Esophagus squamous epithelium (tissue), 5 donors: ENCODE measurements around the gene RSPH6A. TPM values are rescaled to one million over a fixed set of nuclear protein-coding genes. Genes with fewer than 3 reads are reported as not detected.

Source experiments
- DNase-seq: peaks from one replicate; lab custom pipeline; 2025; lab: John Stamatoyannopoulos, UW
- H3K27ac ChIP-seq, 4 donors: fragments of 200-600 bp; sonication (generic); one replicate each; pipeline ENCODE4 v1.5.1; 2016 to 2019; ENCODE audit warnings: mild to moderate bottlenecking in 1 of 4
- H3K27me3 ChIP-seq, 4 donors: fragments of 200-600 bp; sonication (generic); 1 replicate in 3 of 4; 2 replicates in 1 of 4; pipeline versions ENCODE4 v1.5.1 to v1.6.0; 2017 to 2021; ENCODE audit warnings: antibody characterized with exemption in 1 of 4
- H3K36me3 ChIP-seq, 3 donors: fragments of 200-600 bp; sonication (generic); one replicate each; pipeline ENCODE4 v1.5.1; 2016 to 2019
- H3K4me1 ChIP-seq, 3 donors: fragments of 200-600 bp; sonication (generic); one replicate each; pipeline ENCODE4 v1.5.1; 2017 to 2019
- H3K4me3 ChIP-seq, 4 donors: fragments of 200-600 bp; sonication (generic); 1 replicate in 3 of 4; 2 replicates in 1 of 4; pipeline ENCODE4 v1.5.1; 2016 to 2019; ENCODE audit warnings: mild to moderate bottlenecking in 2 of 4, moderate library complexity in 1 of 4
- H3K9me3 ChIP-seq, 3 donors: fragments of 200-600 bp; sonication (generic); one replicate each; pipeline ENCODE4 v1.5.1; 2016 to 2019
- POLR2A ChIP-seq, 4 donors: fragments of 450-650 bp; IDR thresholded peaks; one replicate each; pipeline ENCODE4 v1.6.1; 2017; ENCODE audit warnings: antibody characterized with exemption in 4 of 4, mild to moderate bottlenecking in 4 of 4, moderate library complexity in 3 of 4
- WGBS, 2 donors: methylation state at CpG; one replicate each; pipeline ENCODE4 v1.1.5; 2018; 5-methylcytosine and 5-hydroxymethylcytosine counted together
- intact Hi-C: fragments of 100-400 bp; cut with DNase I; formaldehyde crosslinking; loops from one replicate; pipeline ENCODE4 v1.15.0; 2022
- total RNA-seq, 4 donors: library from RNA; depleted of rRNA; stranded (reverse); fragments of >200 nt; gene quantifications; one replicate each; pipeline ENCODE4 v1.1.0, GENCODE V29; 2016
- TF ChIP-seq, protein P1 (sequence below), 6 experiments: fragments of 450-650 bp in 4 of 6; fragments of 200-600 bp in 2 of 6; sonication (generic) in 2 of 6; IDR thresholded peaks; one replicate each; pipeline ENCODE4 v1.5.1; 2016 to 2019; ENCODE audit warnings: antibody characterized with exemption in 6 of 6, mild to moderate bottlenecking in 4 of 6, moderate library complexity in 4 of 6
- donor health status: DM: yes; HTN: yes; CAD: no.

RSPH6A gene
- total RNA-seq, 4 donors from 2014 or later = 0.19 TPM; not detected in 3

- peaks cover 21 to 45% (median 30%) of the 10 kb centered on the region in 3 donors for H3K4me1 ChIP-seq
- H3K36me3 ChIP-seq = peaks cover 3 to 15% (median 4%) of the 10 kb centered on the region in 3 donors
- no peak for DNase-seq
- H3K9me3 ChIP-seq = no peaks in the 10 kb centered on the region
- H3K4me3 ChIP-seq = no peak overlapping the region
- H3K27ac ChIP-seq = no peak overlapping the region
- 44 to 45% methylated on average over 1 of the region's 2 CpGs for whole genome bisulfite sequencing, 2 donors
- no peak for TF ChIP-seq POLR2A (IDR thresholded peaks at IDR 0.05)
- TF ChIP-seq, protein P1, sequence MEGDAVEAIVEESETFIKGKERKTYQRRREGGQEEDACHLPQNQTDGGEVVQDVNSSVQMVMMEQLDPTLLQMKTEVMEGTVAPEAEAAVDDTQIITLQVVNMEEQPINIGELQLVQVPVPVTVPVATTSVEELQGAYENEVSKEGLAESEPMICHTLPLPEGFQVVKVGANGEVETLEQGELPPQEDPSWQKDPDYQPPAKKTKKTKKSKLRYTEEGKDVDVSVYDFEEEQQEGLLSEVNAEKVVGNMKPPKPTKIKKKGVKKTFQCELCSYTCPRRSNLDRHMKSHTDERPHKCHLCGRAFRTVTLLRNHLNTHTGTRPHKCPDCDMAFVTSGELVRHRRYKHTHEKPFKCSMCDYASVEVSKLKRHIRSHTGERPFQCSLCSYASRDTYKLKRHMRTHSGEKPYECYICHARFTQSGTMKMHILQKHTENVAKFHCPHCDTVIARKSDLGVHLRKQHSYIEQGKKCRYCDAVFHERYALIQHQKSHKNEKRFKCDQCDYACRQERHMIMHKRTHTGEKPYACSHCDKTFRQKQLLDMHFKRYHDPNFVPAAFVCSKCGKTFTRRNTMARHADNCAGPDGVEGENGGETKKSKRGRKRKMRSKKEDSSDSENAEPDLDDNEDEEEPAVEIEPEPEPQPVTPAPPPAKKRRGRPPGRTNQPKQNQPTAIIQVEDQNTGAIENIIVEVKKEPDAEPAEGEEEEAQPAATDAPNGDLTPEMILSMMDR (IDR thresholded peaks at IDR 0.05) = no peak
- intact Hi-C loops = no loop called here
- H3K27me3 ChIP-seq = no peaks in the 10 kb centered on the region
These were observed 20.5 kb downstream of the RSPH6A start for GRCh38 chr19:45794627-45795026.

- H3K27me3 ChIP-seq = no peaks in the 10 kb centered on the region
- H3K4me1 ChIP-seq = peaks cover 16 to 38% (median 23%) of the 10 kb centered on the region in 3 donors
- H3K36me3 ChIP-seq = peaks cover 4 to 22% (median 9%) of the 10 kb centered on the region in 3 donors
- no peak overlapping the region for H3K27ac ChIP-seq
- no peak overlapping the region for H3K4me3 ChIP-seq
- DNase-seq = no peak
- WGBS, 2 donors = 43 to 59% methylated on average over 6 of the region's 6 CpGs
- TF ChIP-seq, protein P1 (IDR thresholded peaks at IDR 0.05) = no peak
- TF ChIP-seq POLR2A (IDR thresholded peaks at IDR 0.05) = no peak
- intact Hi-C loops = no loop called here
- H3K9me3 ChIP-seq = no peaks in the 10 kb centered on the region
These were observed 21.2 kb downstream of the RSPH6A start for GRCh38 chr19:45793876-45794275.

- peak overlapping the region in 2 of 4 donors; percentile 16 to 93 for H3K27ac ChIP-seq
- TF ChIP-seq, protein P1 (IDR thresholded peaks at IDR 0.05) = no peak
- no peak for TF ChIP-seq POLR2A (IDR thresholded peaks at IDR 0.05)
- peak overlapping the region in 2 of 4 donors; percentile 88 to 92 for H3K4me3 ChIP-seq
- peaks cover 4 to 29% (median 15%) of the 10 kb centered on the region in 3 donors for H3K36me3 ChIP-seq
- 31 to 39% methylated on average over 3 of the region's 3 CpGs for WGBS, 2 donors
- intact Hi-C loops = no loop called here
- H3K9me3 ChIP-seq = no peaks in the 10 kb centered on the region
- DNase-seq = no peak
- no peaks in the 10 kb centered on the region for H3K27me3 ChIP-seq
- peaks cover 16 to 31% (median 18%) of the 10 kb centered on the region in 3 donors for H3K4me1 ChIP-seq
These were observed 21.9 kb downstream of the RSPH6A start for GRCh38 chr19:45793178-45793564.

DNA sequence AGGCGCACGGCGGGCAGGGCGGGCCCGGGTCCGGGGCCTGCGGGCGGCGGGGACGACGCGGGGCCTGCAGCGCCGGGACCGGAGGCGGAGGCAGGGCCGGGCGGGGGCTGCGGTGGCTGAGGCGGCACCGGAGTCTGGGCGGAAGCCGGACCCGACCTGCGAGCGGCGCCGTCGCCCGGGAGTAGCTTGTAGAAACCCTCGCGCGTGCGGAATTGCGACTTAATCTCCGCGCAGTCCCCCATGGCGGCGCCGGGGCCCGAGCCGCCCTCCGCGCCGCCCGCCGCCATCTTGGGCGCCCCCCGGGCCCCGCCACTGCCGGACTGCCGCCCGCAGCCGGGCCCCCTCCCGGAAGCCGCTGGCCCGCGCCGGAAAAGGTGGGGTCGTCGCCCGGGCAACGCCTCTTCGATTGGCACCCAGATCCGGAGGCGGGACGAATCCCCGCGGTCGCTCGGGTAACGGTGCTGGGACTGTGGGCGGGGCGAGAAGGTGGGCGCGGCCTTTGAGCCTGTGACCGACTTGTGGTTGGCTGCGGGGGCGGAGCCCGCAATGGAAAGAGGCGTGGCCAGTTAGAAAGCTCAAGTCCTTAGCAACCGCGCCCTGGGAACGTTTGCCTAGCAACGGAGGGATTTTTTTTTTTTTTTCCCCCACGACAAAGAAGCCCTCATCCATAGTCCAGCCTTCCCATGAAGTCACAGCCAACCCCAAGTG, 22.5 kb downstream of the RSPH6A start, which contains the start of gene DMWD:
TSS of gene DMWD (minus strand) at position 376 of the 708 bp plus-strand sequence. CDS start at position 287, 89 bp downstream.
- Histone ChIP-seq H3K4me1 (peaks cover 16 to 29% (median 18%) of the 10 kb centered on the region in 3 donors), H3K27ac (peak within 1 kb of the TSS; percentile 75 to 93 (median 86)), H3K27me3 (no peaks in the 10 kb centered on the region), H3K4me3 (peak within 1 kb of the TSS; percentile 44 to 92 (median 82)), H3K9me3 (no peaks in the 10 kb centered on the region), H3K36me3 (peaks cover 4 to 35% (median 19%) of the 10 kb centered on the region in 3 donors)
- peak; percentile 84 for DNase-seq
- TF ChIP-seq POLR2A (IDR thresholded peaks at IDR 0.05) = peak in 2 of 4 donors; percentile 54 to 58
- TF ChIP-seq, protein P1 (IDR thresholded peaks at IDR 0.05) = peak in 4 of 6 experiments; percentile 4 to 21 (median 14)
- intact Hi-C loops = no loop called here
- 0 to 2% methylated on average over 9 to 15 of the region's 86 CpGs for WGBS, 2 donors
